Pancreas (tissue), 10 donors: Measurements from ENCODE around the gene IL11RA. TPM values are rescaled to one million over a fixed set of nuclear protein-coding genes. Genes with fewer than 3 reads are reported as not detected.

ENCODE experiments used
- ATAC-seq, 4 donors: fragments of 200-7000 bp; cut with Tn5 transposase; one replicate each; pipeline versions ENCODE4 v1.8.0 to v1.9.1; 2020; ENCODE audit warnings: mild to moderate bottlenecking in 4 of 4, moderate library complexity in 4 of 4
- DNase-seq, 6 donors: peaks; one replicate each; pipeline ENCODE4 v3.0.0-alpha.2; 2020
- FAIRE-seq: peaks from 2 replicates; lab custom pipeline; 2012; peaks lifted over from hg19 to GRCh38; lab: Jason Lieb, UNC
- H3K27ac ChIP-seq, 4 donors: fragments of 200-600 bp; sonication (generic); 1 replicate in 3 of 4; 2 replicates in 1 of 4; pipeline versions ENCODE4 v1.5.0 to v1.8.0; 2020
- H3K27me3 ChIP-seq, 4 donors: fragments of 200-600 bp; one replicate each; pipeline ENCODE4 v1.8.0; 2021
- H3K36me3 ChIP-seq, 3 donors: fragments of 200-600 bp; sonication (generic) in 1 of 3; one replicate each; pipeline versions ENCODE4 v1.5.0 to v1.8.0; 2020 to 2021
- H3K4me1 ChIP-seq, 3 donors: fragments of 200-600 bp; one replicate each; pipeline ENCODE4 v1.8.0; 2021
- H3K4me3 ChIP-seq, 4 donors: fragments of 200-600 bp; sonication (generic) in 2 of 4; one replicate each; pipeline versions ENCODE4 v1.5.0 to v1.8.0; 2020 to 2021
- H3K9me3 ChIP-seq, 4 donors: fragments of 200-600 bp; one replicate each; pipeline ENCODE4 v1.8.0; 2021
- CTCF ChIP-seq, 4 donors: fragments of 200-600 bp; sonication (generic) in 3 of 4; IDR thresholded peaks; one replicate each; pipeline versions ENCODE4 v1.5.0 to v1.8.0; 2021; ENCODE audit warnings: antibody characterized with exemption in 4 of 4
- WGBS, 2 donors: extraction: QIAGEN DNeasy Blood & Tissue Kit; methylation state at CpG; one replicate each; pipeline ENCODE4 v1.1.7; 2013; 5-methylcytosine and 5-hydroxymethylcytosine counted together
- intact Hi-C, 3 donors: fragments of 100-400 bp; cut with DNase I; formaldehyde crosslinking; loops; one replicate each; pipeline versions ENCODE4 v1.11.1 to v1.14.2; 2022
- polyA plus RNA-seq, 2 donors: library from polyadenylated mRNA; stranded (reverse); fragments of 200-250 nt; gene quantifications; one replicate each; pipeline ENCODE4 v1.2.3, GENCODE V29; 2013
- total RNA-seq, 6 donors: library from RNA; stranded (reverse); fragmentation: NEBNext Ultra II Directional in 4 of 6; extraction: Animal tissue kit (Norgen Biotek cat#: 25700) in 4 of 6; gene quantifications; one replicate each; pipeline versions ENCODE4 v1.2.1 to v1.2.4, GENCODE V29; 2021 to 2023
- donor health status: healthy with polysubstance abuse.
- donor health status: DM: no; HTN: no; CAD: no; lungs with moderate emphysema.
- donor health status: DM: no; HTN: no; CAD: no.
- donor health status: control.
- donor health status: control.
- donor health status: Bipolar disorder and iron deficiency.
- donor health status: DM: yes; HTN: yes; CAD: no.
- donor health status: DM: no; HTN: no; CAD: no.
- donor health status: DM: no; HTN: no; CAD: no.
- donor health status: DM: yes; HTN: yes; CAD: no.

The IL11RA gene
- total and polyA plus RNA-seq, 8 donors, result 4.1 to 30.0 (median 7.3) TPM

DNA sequence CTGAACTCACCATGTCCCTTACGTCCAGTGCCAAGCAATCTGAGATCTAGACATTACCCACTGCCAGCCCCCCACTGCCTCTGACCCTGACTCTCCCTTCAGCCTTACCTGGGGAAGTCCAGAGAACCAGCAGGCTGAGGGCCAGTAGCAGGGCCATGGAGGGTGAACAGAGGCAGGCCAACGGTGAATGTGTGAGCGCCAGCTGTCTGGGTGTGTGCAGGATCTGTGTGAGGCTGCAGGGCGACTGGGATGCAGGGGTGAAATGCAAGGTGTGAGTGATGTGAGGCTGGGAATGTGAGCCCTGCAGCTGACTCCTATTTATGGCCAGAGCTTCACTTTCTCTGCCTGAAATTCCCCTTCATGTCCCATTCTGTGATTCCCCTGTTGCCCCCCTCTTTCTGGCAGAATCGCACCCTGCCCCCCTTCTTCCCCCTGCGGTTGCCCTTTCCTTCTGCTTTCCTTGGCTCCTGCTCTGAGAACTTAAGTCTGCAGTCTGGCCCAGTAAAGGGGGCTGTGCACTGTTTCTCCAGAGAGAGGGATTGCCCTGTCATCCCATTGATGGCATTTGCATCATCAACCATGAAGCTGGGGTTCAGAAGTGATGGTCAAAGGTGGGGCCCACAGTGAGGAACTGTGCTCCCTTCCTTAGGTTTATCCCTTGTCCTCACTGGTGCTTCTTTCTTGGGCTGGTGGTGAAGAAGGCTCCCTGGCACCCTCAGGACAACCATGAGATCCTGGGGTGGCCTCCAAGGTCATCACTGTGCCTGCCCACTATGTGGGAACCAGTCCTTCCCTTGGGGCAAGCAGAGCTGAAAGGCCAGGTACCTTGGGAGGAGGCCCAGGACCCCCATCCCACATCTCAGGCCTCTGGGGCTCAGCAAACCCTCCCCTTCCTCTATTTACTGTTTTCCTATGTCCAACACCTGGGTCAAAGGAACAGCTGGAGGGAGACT lies 39.3 kb downstream of the IL11RA start, which contains the start of gene CCL19:
CCL19 (minus strand) TSS at position 294 of the 953 bp plus-strand sequence; CDS start at position 157, 137 bp downstream.
- Histone ChIP-seq H3K27me3 (no peaks in the 10 kb centered on the region), H3K9me3 (no peaks in the 10 kb centered on the region), H3K27ac (no peak within 1 kb of the TSS), H3K36me3 (no peaks in the 10 kb centered on the region), H3K4me1 (no peaks in the 10 kb centered on the region), H3K4me3 (no peak within 1 kb of the TSS)
- ATAC-seq (no peak), DNase-seq (no peak), FAIRE-seq (no peak)
- 68 to 84% methylated on average over 6 of the region's 6 CpGs for WGBS, 2 donors
- TF ChIP-seq CTCF (IDR thresholded peaks at IDR 0.05), result no peak
- intact Hi-C loops, result no loop called here

DNA sequence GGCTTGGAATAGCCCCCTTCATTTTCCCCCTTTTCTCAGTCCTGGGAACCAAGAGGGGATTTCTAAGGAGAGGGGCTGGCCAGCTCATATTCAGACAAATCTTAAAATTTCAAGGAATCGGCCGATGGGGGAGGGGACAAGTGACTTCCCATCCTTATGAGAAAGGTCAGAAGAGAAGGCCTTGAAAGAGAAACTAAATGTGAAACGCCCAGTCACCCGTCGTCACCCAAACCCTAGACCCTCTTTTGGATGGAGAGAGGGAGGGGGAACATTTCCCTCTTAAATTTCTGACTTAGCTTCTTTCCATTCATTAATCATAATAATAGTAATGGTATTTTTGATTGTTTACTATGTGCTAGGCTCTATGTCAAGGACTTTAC lies 39.9 kb downstream of the IL11RA start:
- 76 to 80% methylated on average over 5 of the region's 5 CpGs for WGBS, 2 donors
- no peak for ATAC-seq

GRCh38 chr9:34693560-34693959 lies 41.6 kb downstream of the IL11RA start:
- FAIRE-seq, result no peak
- 47 to 71% methylated on average over 2 of the region's 2 CpGs for WGBS, 2 donors

More for the DNA sequence above, 39.9 kb downstream of the IL11RA start:
- no peaks in the 10 kb centered on the region for H3K4me1 ChIP-seq
- no peaks in the 10 kb centered on the region for H3K36me3 ChIP-seq
- DNase-seq, result no peak
- H3K27me3 ChIP-seq, result no peaks in the 10 kb centered on the region
- no peak overlapping the region for H3K27ac ChIP-seq
- FAIRE-seq, result no peak
- no peaks in the 10 kb centered on the region for H3K9me3 ChIP-seq
- intact Hi-C loops, result no loop called here
- no peak overlapping the region for H3K4me3 ChIP-seq
- TF ChIP-seq CTCF (IDR thresholded peaks at IDR 0.05), result no peak

DNA sequence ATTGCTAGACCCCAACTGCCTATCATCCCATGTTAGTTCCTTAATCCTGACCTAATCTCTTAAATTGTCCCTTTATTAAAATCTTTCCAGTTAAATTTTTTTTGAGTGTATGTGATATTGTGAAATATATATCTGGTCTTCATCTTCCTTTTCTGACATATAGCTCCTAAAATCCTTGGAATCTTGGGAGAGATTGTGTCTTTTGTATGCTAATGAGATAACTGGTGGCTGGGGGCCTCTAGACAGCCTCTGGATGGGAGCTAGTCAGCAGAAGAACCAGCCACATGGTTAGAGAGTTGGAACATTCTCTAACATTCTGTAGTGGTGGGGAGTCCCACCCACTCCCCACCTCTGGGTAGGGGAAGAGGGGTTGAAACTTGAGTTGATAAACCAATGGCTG lies 42.8 kb downstream of the IL11RA start:
- no peak for TF ChIP-seq CTCF (IDR thresholded peaks at IDR 0.05)
- Histone ChIP-seq H3K36me3 (no peaks in the 10 kb centered on the region), H3K4me1 (no peaks in the 10 kb centered on the region), H3K9me3 (no peaks in the 10 kb centered on the region), H3K4me3 (no peak overlapping the region), H3K27ac (no peak overlapping the region), H3K27me3 (no peaks in the 10 kb centered on the region)
- intact Hi-C loops, result no loop called here
- DNase-seq (no peak), FAIRE-seq (no peak), ATAC-seq (no peak)

More at GRCh38 chr9:34693560-34693959, 41.6 kb downstream of the IL11RA start:
- no peak for DNase-seq
- intact Hi-C loops, result no loop called here
- TF ChIP-seq CTCF (IDR thresholded peaks at IDR 0.05), result no peak
- ATAC-seq, result no peak
- Histone ChIP-seq H3K4me1 (no peaks in the 10 kb centered on the region), H3K27ac (no peak overlapping the region), H3K9me3 (no peaks in the 10 kb centered on the region), H3K4me3 (no peak overlapping the region), H3K27me3 (no peaks in the 10 kb centered on the region), H3K36me3 (no peaks in the 10 kb centered on the region)
